GM12892 (cell line): ENCODE data around the gene IKZF1.
A peak's percentile ranks its signal among the peaks of the same experiment; 100 is the strongest.

Experiments
- DNase-seq: peaks from one replicate; pipeline ENCODE4 v3.0.0; 2011; ENCODE audit not compliant: insufficient read length
- FAIRE-seq: peaks from 2 replicates; lab custom pipeline; 2011; peaks lifted over from hg19 to GRCh38; lab: Jason Lieb, UNC
- POLR2A ChIP-seq: IDR thresholded peaks from 2 replicates; pipeline ENCODE4 v1.6.1; 2011; ENCODE audit warnings: low read depth, low read length, control low read depth
- POLR2AphosphoS5 ChIP-seq: IDR thresholded peaks from 2 replicates; pipeline ENCODE4 v1.6.1; 2011; ENCODE audit warnings: low read depth, low read length, control low read depth
- TAF1 ChIP-seq: IDR thresholded peaks from 2 replicates; pipeline ENCODE4 v1.6.1; 2011; ENCODE audit warnings: low read depth, mild to moderate bottlenecking, control low read depth, low read length, borderline replicate concordance

Gene IKZF1

GRCh38 chr7:50418086-50418515, 113.6 kb downstream of the IKZF1 start:
- TF ChIP-seq TAF1 (no peak), POLR2A (no peak), POLR2AphosphoS5 (no peak)
- no peak for DNase-seq
- FAIRE-seq, result peak; percentile 90

- no peak for DNase-seq
- FAIRE-seq, result no peak
- no peak for TF ChIP-seq POLR2AphosphoS5
- TF ChIP-seq POLR2A, result no peak
- TF ChIP-seq TAF1, result no peak
Observed at GRCh38 chr7:50418526-50419290, 114.2 kb downstream of the IKZF1 start.

- TF ChIP-seq POLR2AphosphoS5 (no peak), TAF1 (no peak), POLR2A (no peak)
- FAIRE-seq, result no peak
Observed at GRCh38 chr7:50421043-50421442, 116.5 kb downstream of the IKZF1 start.

GRCh38 chr7:50422858-50423257, 118.3 kb downstream of the IKZF1 start:
- FAIRE-seq (no peak), DNase-seq (no peak)
- no peak for TF ChIP-seq POLR2AphosphoS5
- no peak for TF ChIP-seq TAF1
- no peak for TF ChIP-seq POLR2A

More at GRCh38 chr7:50421043-50421442, 116.5 kb downstream of the IKZF1 start:
- no peak for DNase-seq

GRCh38 chr7:50423860-50424259, 119.3 kb downstream of the IKZF1 start:
- TF ChIP-seq POLR2A (no peak), POLR2AphosphoS5 (no peak), TAF1 (no peak)
- DNase-seq (no peak), FAIRE-seq (no peak)

GRCh38 chr7:50425318-50425717, 120.8 kb downstream of the IKZF1 start:
- DNase-seq (no peak), FAIRE-seq (no peak)
- TF ChIP-seq TAF1 (no peak), POLR2A (no peak), POLR2AphosphoS5 (no peak)

- FAIRE-seq (no peak), DNase-seq (no peak)
- TF ChIP-seq TAF1, result no peak
- no peak for TF ChIP-seq POLR2A
- no peak for TF ChIP-seq POLR2AphosphoS5
Observed at GRCh38 chr7:50426280-50427045, 121.9 kb downstream of the IKZF1 start.

- DNase-seq, result no peak
- TF ChIP-seq POLR2A (no peak), POLR2AphosphoS5 (no peak), TAF1 (no peak)
- no peak for FAIRE-seq
Observed at GRCh38 chr7:50427518-50427917, 123.0 kb downstream of the IKZF1 start.

GRCh38 chr7:50428911-50429310, 124.4 kb downstream of the IKZF1 start:
- no peak for FAIRE-seq
- TF ChIP-seq TAF1 (no peak), POLR2A (no peak), POLR2AphosphoS5 (no peak)
- no peak for DNase-seq

- no peak for FAIRE-seq
Observed at GRCh38 chr7:50431316-50431715, 126.8 kb downstream of the IKZF1 start.

GRCh38 chr7:50431722-50432305, 127.3 kb downstream of the IKZF1 start:
- TF ChIP-seq POLR2AphosphoS5 (no peak), TAF1 (no peak), POLR2A (no peak)
- FAIRE-seq, result no peak
- DNase-seq, result no peak

More at GRCh38 chr7:50431316-50431715, 126.8 kb downstream of the IKZF1 start:
- no peak for DNase-seq
- TF ChIP-seq POLR2AphosphoS5 (no peak), TAF1 (no peak), POLR2A (no peak)
